Lower lobe of right lung (tissue), 2 donors: Measurements from ENCODE around the gene GNB1L. TPM values are rescaled to one million over a fixed set of nuclear protein-coding genes. Genes with fewer than 3 reads are reported as not detected.

ENCODE experiments used
- ATAC-seq, 2 donors: fragments of 200-7000 bp; cut with Tn5 transposase; one replicate each; pipeline ENCODE4 v1.9.1; 2020 to 2022; ENCODE audit warnings: mild to moderate bottlenecking in 2 of 2, moderate library complexity in 2 of 2
- DNase-seq: peaks from one replicate; pipeline ENCODE4 v3.0.0-alpha.2; 2020
- H3K27ac ChIP-seq: fragments of 200-600 bp; one replicate; pipeline ENCODE4 v1.8.0; 2022
- H3K27me3 ChIP-seq: fragments of 200-600 bp; one replicate; pipeline ENCODE4 v1.8.0; 2022; ENCODE audit warnings: low read depth
- H3K36me3 ChIP-seq: fragments of 200-600 bp; one replicate; pipeline ENCODE4 v1.8.0; 2022; ENCODE audit warnings: mild to moderate bottlenecking
- H3K4me1 ChIP-seq: fragments of 200-600 bp; one replicate; pipeline ENCODE4 v1.8.0; 2022
- H3K4me3 ChIP-seq: fragments of 200-600 bp; one replicate; pipeline ENCODE4 v1.8.0; 2022; ENCODE audit warnings: mild to moderate bottlenecking
- H3K9me3 ChIP-seq: fragments of 200-600 bp; one replicate; pipeline ENCODE4 v1.8.0; 2022
- intact Hi-C: fragments of 100-400 bp; cut with DNase I; formaldehyde crosslinking; loops from one replicate; pipeline ENCODE4 v1.11.0; 2022
- total RNA-seq: library from RNA; stranded (reverse); fragmentation: NEBNext Ultra II Directional; extraction: Animal tissue kit (Norgen Biotek cat#: 25700); gene quantifications from one replicate; pipeline ENCODE4 v1.2.1, GENCODE V29; 2021
- TF ChIP-seq, protein P1 (sequence below): fragments of 200-600 bp; IDR thresholded peaks from one replicate; pipeline ENCODE4 v1.8.0; 2022; ENCODE audit warnings: antibody characterized with exemption, mild to moderate bottlenecking
- donor health status: DM: no; HTN: yes; CAD: no; lungs with severe emphysema.

GNB1L gene
- total RNA-seq, 1 donor from 2014 or later: 6.0 TPM

DNA sequence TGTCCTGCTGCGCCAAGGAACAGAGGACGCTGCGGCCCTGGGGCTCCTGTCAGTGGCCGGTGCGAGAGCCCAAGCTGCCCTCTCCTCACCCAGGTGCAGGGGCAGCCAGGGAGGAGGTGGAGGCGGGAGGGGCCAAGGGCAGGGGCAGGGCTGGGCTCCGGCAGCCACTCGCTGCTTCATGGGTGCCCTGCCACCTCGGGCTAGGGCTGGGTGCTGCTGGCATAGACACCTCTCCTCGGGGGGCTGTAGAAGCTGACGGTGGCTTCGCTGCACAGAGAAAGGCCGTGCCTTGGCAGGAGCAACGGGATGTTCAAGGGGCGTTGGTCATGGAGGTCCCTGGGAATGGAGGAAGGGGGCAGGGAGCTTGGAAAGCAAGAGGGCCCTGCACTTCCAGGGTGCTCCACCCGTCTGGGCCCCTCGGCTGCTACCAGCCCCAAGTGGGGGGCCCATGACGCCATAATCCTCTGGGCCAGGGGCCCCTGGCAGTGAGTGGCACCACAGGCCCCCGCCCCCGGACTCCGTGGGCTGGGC, 95.7 kb downstream of the GNB1L start:
- intact Hi-C loops: no loop called here
- no peak overlapping the region for H3K27ac ChIP-seq
- ATAC-seq: peak in 1 of 2 donors; percentile 12
- peaks cover 37% of the 10 kb centered on the region for H3K4me1 ChIP-seq
- H3K9me3 ChIP-seq: no peaks in the 10 kb centered on the region
- TF ChIP-seq, protein P1, sequence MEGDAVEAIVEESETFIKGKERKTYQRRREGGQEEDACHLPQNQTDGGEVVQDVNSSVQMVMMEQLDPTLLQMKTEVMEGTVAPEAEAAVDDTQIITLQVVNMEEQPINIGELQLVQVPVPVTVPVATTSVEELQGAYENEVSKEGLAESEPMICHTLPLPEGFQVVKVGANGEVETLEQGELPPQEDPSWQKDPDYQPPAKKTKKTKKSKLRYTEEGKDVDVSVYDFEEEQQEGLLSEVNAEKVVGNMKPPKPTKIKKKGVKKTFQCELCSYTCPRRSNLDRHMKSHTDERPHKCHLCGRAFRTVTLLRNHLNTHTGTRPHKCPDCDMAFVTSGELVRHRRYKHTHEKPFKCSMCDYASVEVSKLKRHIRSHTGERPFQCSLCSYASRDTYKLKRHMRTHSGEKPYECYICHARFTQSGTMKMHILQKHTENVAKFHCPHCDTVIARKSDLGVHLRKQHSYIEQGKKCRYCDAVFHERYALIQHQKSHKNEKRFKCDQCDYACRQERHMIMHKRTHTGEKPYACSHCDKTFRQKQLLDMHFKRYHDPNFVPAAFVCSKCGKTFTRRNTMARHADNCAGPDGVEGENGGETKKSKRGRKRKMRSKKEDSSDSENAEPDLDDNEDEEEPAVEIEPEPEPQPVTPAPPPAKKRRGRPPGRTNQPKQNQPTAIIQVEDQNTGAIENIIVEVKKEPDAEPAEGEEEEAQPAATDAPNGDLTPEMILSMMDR: no peak
- H3K36me3 ChIP-seq: no peaks in the 10 kb centered on the region
- no peak for DNase-seq
- peaks cover 92% of the 10 kb centered on the region for H3K27me3 ChIP-seq
- H3K4me3 ChIP-seq: peak overlapping the region; percentile 23

DNA sequence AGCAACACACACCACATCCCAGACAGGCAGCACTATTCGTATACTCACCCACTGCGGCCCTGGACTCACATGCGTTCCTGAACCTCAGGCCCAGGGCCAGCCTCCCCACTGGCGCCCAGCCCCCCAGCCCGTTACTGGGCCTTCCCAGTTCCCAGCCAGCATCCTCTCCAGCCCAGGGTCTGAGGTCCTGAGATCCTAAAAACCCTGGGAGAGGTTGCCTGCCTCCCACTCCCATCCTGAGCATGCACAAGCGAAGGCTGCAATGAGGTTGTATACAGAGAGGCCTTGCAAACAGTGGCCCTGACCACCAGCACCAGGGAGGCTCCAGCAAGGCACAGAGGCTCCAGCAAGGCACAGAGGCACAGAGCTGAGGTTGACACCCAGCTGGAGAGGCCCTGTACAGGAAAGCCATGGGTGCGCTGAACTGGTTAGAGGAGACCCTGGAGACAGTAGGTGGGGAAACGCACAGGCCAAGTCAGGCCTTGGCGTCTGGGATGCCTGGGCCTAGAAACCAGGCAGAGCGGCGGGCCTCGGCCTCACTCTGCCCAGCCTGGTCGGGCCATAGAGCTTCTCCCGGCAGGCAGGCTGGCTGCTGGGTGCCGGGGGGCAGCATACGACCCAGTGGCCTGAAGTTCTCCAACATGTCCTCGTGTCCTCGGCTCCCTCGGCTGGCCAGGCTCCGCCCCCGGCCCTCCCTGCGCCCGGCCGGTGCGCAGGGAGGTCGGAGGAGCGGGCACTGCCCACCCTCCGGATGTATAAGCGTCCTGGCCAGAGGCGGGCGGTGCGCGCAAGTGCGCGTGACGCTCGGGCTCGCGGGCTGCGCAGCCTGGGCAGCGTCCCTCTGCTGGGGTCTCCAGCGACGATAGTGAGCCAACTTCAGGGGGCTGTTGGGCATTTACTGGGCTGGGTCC, 96.4 kb downstream of the GNB1L start:
- Histone ChIP-seq H3K27me3 (peaks cover 92% of the 10 kb centered on the region), H3K4me3 (peak overlapping the region; percentile 23)

DNA sequence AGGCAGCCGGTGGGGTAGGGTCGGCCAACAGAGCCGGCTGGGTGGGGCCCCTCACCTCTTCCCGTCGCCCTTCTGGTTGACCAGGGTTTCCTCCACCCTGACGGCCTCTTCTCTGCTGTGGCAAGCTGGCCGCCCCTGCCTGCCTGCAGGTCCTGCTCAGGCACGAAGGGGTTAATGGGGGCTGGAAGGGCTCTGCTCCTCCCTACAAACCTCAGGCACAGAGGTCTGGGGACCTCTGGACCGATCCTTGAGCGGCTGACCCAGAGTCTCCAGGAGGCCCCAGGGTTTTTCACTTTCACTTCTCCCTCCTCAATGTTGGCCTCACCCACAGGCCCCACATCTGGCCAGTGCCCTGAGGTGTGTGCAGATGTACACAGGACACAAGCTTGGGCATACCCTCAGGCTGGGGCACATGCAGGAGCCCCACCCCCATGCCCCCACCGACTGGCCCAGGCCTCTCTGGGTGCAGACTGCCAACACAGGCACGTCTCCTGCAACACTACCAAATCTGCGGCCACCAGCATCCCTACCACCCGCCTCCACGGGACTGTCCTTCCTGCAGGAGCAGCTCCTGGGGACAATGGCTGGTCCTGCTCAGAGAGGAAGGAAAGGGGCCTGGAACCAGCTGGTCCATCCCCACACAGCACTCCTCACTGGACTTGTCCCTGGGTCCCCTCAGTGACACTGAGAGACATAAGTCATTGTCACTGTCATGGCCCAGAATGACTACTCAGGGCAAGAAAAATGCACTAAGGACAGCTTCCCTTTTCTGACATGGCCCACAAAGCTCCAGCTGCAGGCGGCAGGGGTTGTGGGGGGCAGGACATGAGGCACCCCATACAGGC, 97.3 kb downstream of the GNB1L start:
- peak; percentile 51 to 58 for ATAC-seq
- Histone ChIP-seq H3K27me3 (peaks cover 92% of the 10 kb centered on the region), H3K36me3 (no peaks in the 10 kb centered on the region), H3K4me1 (peaks cover 37% of the 10 kb centered on the region), H3K4me3 (peak overlapping the region; percentile 47), H3K9me3 (no peaks in the 10 kb centered on the region), H3K27ac (no peak overlapping the region)
- intact Hi-C loops: no loop called here
- TF ChIP-seq, protein P1: no peak
- DNase-seq: no peak

More for the DNA sequence above, 96.4 kb downstream of the GNB1L start:
- TF ChIP-seq, protein P1: no peak
- no peak for DNase-seq
- no peak overlapping the region for H3K27ac ChIP-seq
- ATAC-seq: peak in 1 of 2 donors; percentile 8
- H3K9me3 ChIP-seq: no peaks in the 10 kb centered on the region
- intact Hi-C loops: no loop called here
- H3K36me3 ChIP-seq: no peaks in the 10 kb centered on the region
- H3K4me1 ChIP-seq: peaks cover 37% of the 10 kb centered on the region

DNA sequence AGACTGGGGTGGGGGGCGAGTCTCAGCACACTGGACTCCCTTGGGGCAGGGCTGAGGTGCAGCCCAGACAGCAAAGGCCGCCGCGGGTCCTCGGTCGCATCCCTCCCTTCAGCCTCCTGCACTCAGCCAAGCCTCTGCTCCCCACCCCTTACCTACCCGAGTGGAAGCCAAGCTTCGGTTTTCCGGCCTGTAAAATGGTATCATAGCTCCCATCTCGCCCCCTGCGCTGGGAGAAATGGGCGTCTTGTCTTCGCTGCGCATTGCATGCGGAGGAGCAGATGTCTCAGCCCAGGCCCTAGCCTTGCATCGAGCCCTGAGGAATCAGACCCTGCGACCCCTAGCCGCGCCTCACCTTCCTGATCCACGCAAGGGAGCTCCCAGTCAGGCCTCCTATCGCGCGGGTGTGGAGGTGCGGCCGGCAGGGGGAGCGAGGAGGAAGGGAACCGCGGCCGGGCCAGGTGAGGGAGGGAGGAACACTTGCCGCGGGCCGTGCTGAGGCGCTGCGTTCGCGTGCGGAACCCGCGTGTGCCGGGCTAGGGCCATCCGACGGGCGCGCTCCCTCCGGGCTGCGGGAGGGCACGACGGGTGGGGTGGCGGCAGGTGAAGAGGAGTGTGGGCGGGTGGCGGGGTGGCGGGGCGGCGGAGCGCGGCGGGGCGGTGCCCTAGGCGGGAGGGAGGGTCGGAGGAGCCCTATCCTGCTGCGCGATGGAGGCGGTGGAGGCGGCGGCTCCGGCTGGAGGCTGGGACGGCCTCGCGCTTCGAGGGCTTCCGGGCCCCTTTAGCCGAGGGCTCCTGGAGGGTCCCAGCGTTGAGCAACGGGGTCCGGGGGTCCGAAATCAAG, 98.2 kb downstream of the GNB1L start:
- Histone ChIP-seq H3K4me3 (peak overlapping the region; percentile 47), H3K9me3 (no peaks in the 10 kb centered on the region), H3K36me3 (no peaks in the 10 kb centered on the region), H3K27me3 (peaks cover 92% of the 10 kb centered on the region), H3K27ac (no peak overlapping the region), H3K4me1 (peaks cover 37% of the 10 kb centered on the region)
- DNase-seq: peak; percentile 79
- TF ChIP-seq, protein P1: peak; percentile 49
- ATAC-seq: peak; percentile 77 to 85
- intact Hi-C loops: no loop called here
